Sigmoid colon (tissue), 7 donors: Measurements from ENCODE around the gene FAM78B. TPM values are rescaled to one million over a fixed set of nuclear protein-coding genes. Genes with fewer than 3 reads are reported as not detected.

Experiments used
- DNase-seq: peaks from one replicate; pipeline ENCODE4 v3.0.0-alpha.2; 2019
- H3K27ac ChIP-seq, 4 donors: fragments of 200-600 bp; sonication (generic); one replicate each; pipeline ENCODE4 v1.5.1; 2016 to 2019; ENCODE audit warnings: mild to moderate bottlenecking in 1 of 4
- H3K27me3 ChIP-seq, 3 donors: fragments of 200-600 bp; sonication (generic); one replicate each; pipeline ENCODE4 v1.5.1; 2019; ENCODE audit warnings: mild to moderate bottlenecking in 1 of 3
- H3K36me3 ChIP-seq, 4 donors: fragments of 200-600 bp; sonication (generic); one replicate each; pipeline ENCODE4 v1.5.1; 2016 to 2019
- H3K4me1 ChIP-seq, 4 donors: fragments of 200-600 bp; sonication (generic); one replicate each; pipeline ENCODE4 v1.5.1; 2017 to 2019
- H3K4me3 ChIP-seq, 4 donors: fragments of 200-600 bp; sonication (generic); one replicate each; pipeline ENCODE4 v1.5.1; 2017 to 2019; ENCODE audit warnings: mild to moderate bottlenecking in 2 of 4, moderate library complexity in 1 of 4
- H3K9me3 ChIP-seq, 4 donors: fragments of 200-600 bp in 3 of 4; sonication (generic) in 3 of 4; one replicate each; pipeline versions ENCODE4 v1.5.1 to v1.6.1; 2013 to 2019
- CTCF ChIP-seq, 4 experiments: fragments of 450-650 bp in 3 of 4; fragments of 200-600 bp in 1 of 4; IDR thresholded peaks; one replicate each; pipeline ENCODE4 v1.5.1; 2016 to 2019; ENCODE audit warnings: antibody characterized with exemption in 4 of 4, mild to moderate bottlenecking in 3 of 4, moderate library complexity in 2 of 4
- EP300 ChIP-seq, 4 donors: sonication (generic); formaldehyde crosslinking; IDR thresholded peaks; one replicate each; pipeline ENCODE4 v1.6.1; 2017; ENCODE audit warnings: antibody characterized with exemption in 4 of 4
- POLR2A ChIP-seq, 2 donors: fragments of 450-650 bp; IDR thresholded peaks; one replicate each; pipeline ENCODE4 v1.6.1; 2016; ENCODE audit warnings: antibody characterized with exemption in 2 of 2, mild to moderate bottlenecking in 2 of 2, moderate library complexity in 2 of 2
- POLR2AphosphoS5 ChIP-seq, 4 donors: sonication (generic); formaldehyde crosslinking; IDR thresholded peaks; one replicate each; pipeline ENCODE4 v1.6.1; 2017; ENCODE audit warnings: antibody characterized with exemption in 4 of 4
- WGBS, 2 donors: extraction: QIAGEN DNeasy Blood & Tissue Kit; methylation state at CpG; one replicate each; pipeline ENCODE4 v1.1.7; 2013; 5-methylcytosine and 5-hydroxymethylcytosine counted together
- intact Hi-C: fragments of 100-400 bp; cut with DNase I; formaldehyde crosslinking; loops from one replicate; pipeline ENCODE4 v1.15.1; 2023
- polyA plus RNA-seq, 3 donors: library from polyadenylated mRNA; stranded (reverse); fragments of 200-250 nt; gene quantifications; one replicate each; pipeline ENCODE4 v1.2.3, GENCODE V29; 2013
- total RNA-seq, 4 donors: library from RNA; depleted of rRNA; stranded (reverse); fragments of >200 nt; gene quantifications; one replicate each; pipeline ENCODE4 v1.1.0, GENCODE V29; 2016
- donor health status: healthy with polysubstance abuse.
- donor health status: Bipolar disorder and iron deficiency.
- donor health status: healthy.

Gene FAM78B
- total and polyA plus RNA-seq, 7 donors, result 0.23 to 5.4 (median 2.0) TPM

DNA sequence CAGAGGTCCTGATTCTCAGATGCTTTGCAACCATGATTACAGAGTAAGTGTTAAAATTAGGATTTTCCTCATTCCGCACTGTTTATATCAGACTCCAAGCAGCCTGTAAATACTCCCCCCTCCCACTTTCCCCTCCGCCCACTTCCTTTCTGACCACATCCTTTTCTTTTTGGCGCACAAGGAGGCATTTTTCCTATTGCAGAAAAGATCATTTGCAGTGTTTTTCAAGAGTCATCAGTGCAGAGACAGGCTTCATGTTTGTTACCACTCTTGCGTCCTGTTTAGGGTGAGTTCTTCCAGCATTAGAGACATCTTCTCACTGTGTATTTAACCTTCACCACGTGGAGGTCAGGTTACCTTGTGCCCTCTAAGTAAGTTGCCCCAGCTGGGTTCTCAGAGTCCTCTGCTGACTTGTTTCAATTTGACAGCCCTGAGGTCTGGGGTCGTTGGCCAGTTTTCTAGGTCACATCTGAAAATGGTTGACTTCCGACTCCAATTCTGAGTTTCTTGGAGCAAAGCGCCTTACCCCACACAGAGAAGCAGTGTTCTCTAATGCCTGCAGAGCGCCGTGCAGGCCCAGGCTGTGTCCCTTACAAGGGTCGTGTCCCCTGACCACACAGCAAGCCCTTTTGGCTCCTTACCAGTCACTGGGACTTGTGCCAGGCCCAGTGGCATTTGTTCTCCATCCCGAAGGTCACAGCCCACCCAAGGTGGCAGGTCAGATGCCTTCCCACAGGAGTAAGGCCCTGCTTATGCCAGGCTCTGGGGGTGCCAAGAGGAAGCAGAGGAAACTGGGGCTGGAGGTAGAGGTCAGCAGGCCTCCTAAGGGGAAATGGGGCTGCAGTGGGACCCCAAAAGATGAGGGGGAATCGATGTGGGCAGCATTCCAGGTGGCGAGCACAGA is 85.6 kb downstream of the FAM78B start:
- Histone ChIP-seq H3K27me3 (no peaks in the 10 kb centered on the region), H3K4me3 (no peak overlapping the region), H3K27ac (peak overlapping the region in 2 of 4 donors; percentile 25 to 40), H3K9me3 (peaks cover 0 to 3% (median 0%) of the 10 kb centered on the region in 4 donors), H3K36me3 (no peaks in the 10 kb centered on the region), H3K4me1 (peaks cover 0 to 4% (median 0%) of the 10 kb centered on the region in 4 donors)
- TF ChIP-seq CTCF (IDR thresholded peaks at IDR 0.05) (no peak), POLR2AphosphoS5 (IDR thresholded peaks at IDR 0.05) (no peak), EP300 (IDR thresholded peaks at IDR 0.05) (no peak), POLR2A (IDR thresholded peaks at IDR 0.05) (no peak)
- no peak for DNase-seq
- WGBS, 2 donors, result 61 to 75% methylated on average over 14 of the region's 14 CpGs
- intact Hi-C loops, result no loop called here

- 61 to 74% methylated on average over 9 of the region's 9 CpGs for WGBS, 2 donors
- peak overlapping the region in 2 of 4 donors; percentile 25 to 40 for H3K27ac ChIP-seq
Observed at GRCh38 chr1:166080277-166080966, 86.4 kb downstream of the FAM78B start.

GRCh38 chr1:166079276-166079675 is 87.5 kb downstream of the FAM78B start:
- H3K27ac ChIP-seq, result no peak overlapping the region
- intact Hi-C loops, result no loop called here
- DNase-seq, result no peak
- WGBS, 2 donors, result 70 to 77% methylated on average over 2 of the region's 2 CpGs
- no peak overlapping the region for H3K4me3 ChIP-seq
- no peaks in the 10 kb centered on the region for H3K27me3 ChIP-seq
- no peaks in the 10 kb centered on the region for H3K36me3 ChIP-seq
- TF ChIP-seq CTCF (IDR thresholded peaks at IDR 0.05) (no peak), POLR2A (IDR thresholded peaks at IDR 0.05) (no peak), EP300 (IDR thresholded peaks at IDR 0.05) (no peak), POLR2AphosphoS5 (IDR thresholded peaks at IDR 0.05) (no peak)
- peaks cover 0 to 4% (median 0%) of the 10 kb centered on the region in 4 donors for H3K4me1 ChIP-seq
- H3K9me3 ChIP-seq, result no peaks in the 10 kb centered on the region

More at GRCh38 chr1:166080277-166080966, 86.4 kb downstream of the FAM78B start:
- Histone ChIP-seq H3K36me3 (no peaks in the 10 kb centered on the region), H3K27me3 (no peaks in the 10 kb centered on the region), H3K4me1 (peaks cover 0 to 4% (median 0%) of the 10 kb centered on the region in 4 donors), H3K4me3 (no peak overlapping the region), H3K9me3 (peaks cover 0 to 3% (median 0%) of the 10 kb centered on the region in 4 donors)
- DNase-seq, result no peak
- intact Hi-C loops, result no loop called here
- TF ChIP-seq POLR2AphosphoS5 (IDR thresholded peaks at IDR 0.05), result no peak
- TF ChIP-seq CTCF (IDR thresholded peaks at IDR 0.05), result no peak
- no peak for TF ChIP-seq EP300 (IDR thresholded peaks at IDR 0.05)
- TF ChIP-seq POLR2A (IDR thresholded peaks at IDR 0.05), result no peak

- no peaks in the 10 kb centered on the region for H3K4me1 ChIP-seq
- TF ChIP-seq EP300 (IDR thresholded peaks at IDR 0.05), result no peak
- TF ChIP-seq CTCF (IDR thresholded peaks at IDR 0.05), result no peak
- TF ChIP-seq POLR2A (IDR thresholded peaks at IDR 0.05), result no peak
- TF ChIP-seq POLR2AphosphoS5 (IDR thresholded peaks at IDR 0.05), result no peak
- intact Hi-C loops, result no loop called here
- no peaks in the 10 kb centered on the region for H3K27me3 ChIP-seq
- H3K36me3 ChIP-seq, result no peaks in the 10 kb centered on the region
- H3K4me3 ChIP-seq, result no peak overlapping the region
- 64 to 82% methylated on average over 3 of the region's 3 CpGs for WGBS, 2 donors
- no peak for DNase-seq
- H3K27ac ChIP-seq, result no peak overlapping the region
- no peaks in the 10 kb centered on the region for H3K9me3 ChIP-seq
Observed at GRCh38 chr1:166073489-166073888, 93.3 kb downstream of the FAM78B start.
